Vagina (tissue), 2 donors: ENCODE measurements around the gene C1orf21.

ENCODE experiments used
- POLR2A ChIP-seq, 2 donors: fragments of 450-650 bp; IDR thresholded peaks; one replicate each; pipeline ENCODE4 v1.6.1; 2017; ENCODE audit warnings: antibody characterized with exemption in 2 of 2, mild to moderate bottlenecking in 2 of 2, moderate library complexity in 2 of 2
- POLR2AphosphoS5 ChIP-seq, 2 donors: sonication (generic); formaldehyde crosslinking; IDR thresholded peaks; one replicate each; pipeline ENCODE4 v1.9.0; 2017; ENCODE audit warnings: antibody characterized with exemption in 2 of 2, mild to moderate bottlenecking in 2 of 2, low read depth in 1 of 2; ENCODE audit not compliant: insufficient read depth in 1 of 2
- TF ChIP-seq, protein P1 (sequence below), 3 experiments: fragments of 450-650 bp in 2 of 3; fragments of 200-600 bp in 1 of 3; sonication (generic) in 1 of 3; IDR thresholded peaks; one replicate each; pipeline ENCODE4 v1.5.1; 2017 to 2019; ENCODE audit warnings: antibody characterized with exemption in 3 of 3, mild to moderate bottlenecking in 2 of 3, moderate library complexity in 2 of 3

GRCh38 chr1:184393962-184394361, 7.1 kb downstream of the C1orf21 start:
- TF ChIP-seq, protein P1, sequence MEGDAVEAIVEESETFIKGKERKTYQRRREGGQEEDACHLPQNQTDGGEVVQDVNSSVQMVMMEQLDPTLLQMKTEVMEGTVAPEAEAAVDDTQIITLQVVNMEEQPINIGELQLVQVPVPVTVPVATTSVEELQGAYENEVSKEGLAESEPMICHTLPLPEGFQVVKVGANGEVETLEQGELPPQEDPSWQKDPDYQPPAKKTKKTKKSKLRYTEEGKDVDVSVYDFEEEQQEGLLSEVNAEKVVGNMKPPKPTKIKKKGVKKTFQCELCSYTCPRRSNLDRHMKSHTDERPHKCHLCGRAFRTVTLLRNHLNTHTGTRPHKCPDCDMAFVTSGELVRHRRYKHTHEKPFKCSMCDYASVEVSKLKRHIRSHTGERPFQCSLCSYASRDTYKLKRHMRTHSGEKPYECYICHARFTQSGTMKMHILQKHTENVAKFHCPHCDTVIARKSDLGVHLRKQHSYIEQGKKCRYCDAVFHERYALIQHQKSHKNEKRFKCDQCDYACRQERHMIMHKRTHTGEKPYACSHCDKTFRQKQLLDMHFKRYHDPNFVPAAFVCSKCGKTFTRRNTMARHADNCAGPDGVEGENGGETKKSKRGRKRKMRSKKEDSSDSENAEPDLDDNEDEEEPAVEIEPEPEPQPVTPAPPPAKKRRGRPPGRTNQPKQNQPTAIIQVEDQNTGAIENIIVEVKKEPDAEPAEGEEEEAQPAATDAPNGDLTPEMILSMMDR (IDR thresholded peaks at IDR 0.05), result no peak
- no peak for TF ChIP-seq POLR2A (IDR thresholded peaks at IDR 0.05)
- no peak for TF ChIP-seq POLR2AphosphoS5 (IDR thresholded peaks at IDR 0.05; ENCODE audit: insufficient read depth in 1 of 2, low read depth in 1 of 2)
